Measurements from ENCODE around the gene MAD2L2.

- TF ChIP-seq CTCF (IDR thresholded peaks at IDR 0.05) = no peak
- TF ChIP-seq POLR2A (IDR thresholded peaks at IDR 0.05) = no peak
- TF ChIP-seq EP300 (IDR thresholded peaks at IDR 0.05) = no peak
These were observed 27.1 kb downstream of the MAD2L2 start for GRCh38 chr1:11653861-11654136.
